H9 (cell line): ENCODE measurements around the gene TCEA3. TPM values are rescaled to one million over a fixed set of nuclear protein-coding genes. Genes with fewer than 3 reads are reported as not detected.
"Not testable (repeated sequence)": the region's sequence is repeated elsewhere in the genome, so short reads cannot be mapped to it uniquely, and the experiment has no call there.

ENCODE experiments used
- DNase-seq: peaks from one replicate; pipeline ENCODE4 v3.0.0-alpha.2; 2017
- H2AFZ ChIP-seq: one replicate; pipeline ENCODE4 v1.6.1; 2013; ENCODE audit warnings: mild to moderate bottlenecking, low read length, control low read depth, moderate library complexity
- H2AK5ac ChIP-seq: 2 replicates; pipeline ENCODE4 v1.6.1; 2013; ENCODE audit warnings: low read length, control low read depth, mixed read lengths; ENCODE audit not compliant: insufficient read length
- H2BK120ac ChIP-seq: one replicate; pipeline ENCODE4 v1.6.1; 2013; ENCODE audit warnings: low read depth, mild to moderate bottlenecking, low read length, control low read depth, inconsistent platforms; ENCODE audit not compliant: poor library complexity, severe bottlenecking
- H2BK12ac ChIP-seq: 2 replicates; pipeline ENCODE4 v1.6.1; 2013; ENCODE audit warnings: low read length, control low read depth, mixed read lengths, low read depth; ENCODE audit not compliant: insufficient read length
- H2BK15ac ChIP-seq: 2 replicates; pipeline ENCODE4 v1.6.1; 2013; ENCODE audit warnings: low read depth, low read length, control low read depth
- H2BK20ac ChIP-seq: one replicate; pipeline ENCODE4 v1.6.1; 2013; ENCODE audit warnings: low read depth, mild to moderate bottlenecking, low read length, control low read depth, inconsistent platforms; ENCODE audit not compliant: poor library complexity, severe bottlenecking
- H2BK5ac ChIP-seq: 2 replicates; pipeline ENCODE4 v1.6.1; 2013; ENCODE audit warnings: low read length, control low read depth, mixed read lengths; ENCODE audit not compliant: insufficient read length
- H3K14ac ChIP-seq: 2 replicates; pipeline ENCODE4 v1.6.1; 2013; ENCODE audit warnings: low read length, control low read depth; ENCODE audit not compliant: insufficient read depth
- H3K18ac ChIP-seq: 2 replicates; pipeline ENCODE4 v1.6.1; 2013; ENCODE audit warnings: low read depth, mild to moderate bottlenecking, mixed read lengths, low read length, control low read depth; ENCODE audit not compliant: insufficient read length
- H3K23ac ChIP-seq: 2 replicates; pipeline ENCODE4 v1.6.1; 2013; ENCODE audit warnings: low read length, control low read depth, mixed read lengths, low read depth; ENCODE audit not compliant: insufficient read length
- H3K23me2 ChIP-seq: 2 replicates; pipeline ENCODE4 v1.6.1; 2013; ENCODE audit warnings: low read depth, mild to moderate bottlenecking, mixed read lengths, low read length, control low read depth; ENCODE audit not compliant: insufficient read length, poor library complexity, severe bottlenecking
- H3K27ac ChIP-seq: 2 replicates; pipeline ENCODE4 v1.5.1; 2013; ENCODE audit warnings: low read length, control low read depth, mixed read lengths, low read depth; ENCODE audit not compliant: insufficient read length
- H3K27me3 ChIP-seq: 2 replicates; pipeline ENCODE4 v1.6.1; 2013; ENCODE audit warnings: low read length, control low read depth, inconsistent platforms; ENCODE audit not compliant: insufficient read depth
- H3K4ac ChIP-seq: 2 replicates; pipeline ENCODE4 v1.6.1; 2013; ENCODE audit warnings: low read depth, mild to moderate bottlenecking, control low read depth, inconsistent platforms, low read length, moderate library complexity
- H3K4me1 ChIP-seq: 2 replicates; pipeline ENCODE4 v1.6.1; 2013; ENCODE audit warnings: low read length, control low read depth, inconsistent platforms; ENCODE audit not compliant: insufficient read depth
- H3K4me2 ChIP-seq: 2 replicates; pipeline ENCODE4 v1.6.1; 2013; ENCODE audit warnings: low read length, control low read depth, mixed read lengths; ENCODE audit not compliant: insufficient read length, insufficient read depth
- H3K56ac ChIP-seq: 2 replicates; pipeline ENCODE4 v1.6.1; 2013; ENCODE audit warnings: low read depth, mild to moderate bottlenecking, mixed read lengths, low read length, control low read depth; ENCODE audit not compliant: insufficient read length
- H3K79me1 ChIP-seq: 2 replicates; pipeline ENCODE4 v1.6.1; 2013; ENCODE audit warnings: low read depth, mild to moderate bottlenecking, moderate library complexity, low read length, control low read depth, inconsistent platforms; ENCODE audit not compliant: insufficient read depth, poor library complexity, severe bottlenecking
- H3K79me2 ChIP-seq: 2 replicates; pipeline ENCODE4 v1.6.1; 2013; ENCODE audit warnings: low read length, control low read depth, inconsistent platforms; ENCODE audit not compliant: insufficient read depth
- H3K9ac ChIP-seq: 2 replicates; pipeline ENCODE4 v1.6.1; 2013; ENCODE audit warnings: low read length, control low read depth, mixed read lengths; ENCODE audit not compliant: insufficient read length; ENCODE audit errors: extremely low read depth
- H3K9me3 ChIP-seq: one replicate; pipeline ENCODE4 v1.6.1; 2013; ENCODE audit warnings: low read depth, low read length, inconsistent platforms; ENCODE audit not compliant: control insufficient read depth
- H3T11ph ChIP-seq: one replicate; pipeline ENCODE4 v1.6.1; 2013; ENCODE audit warnings: mild to moderate bottlenecking, low read length, control low read depth, inconsistent platforms
- H4K20me1 ChIP-seq: one replicate; pipeline ENCODE4 v1.6.1; 2013; ENCODE audit not compliant: control insufficient read depth, insufficient read length, insufficient read depth
- H4K5ac ChIP-seq: 2 replicates; pipeline ENCODE4 v1.6.1; 2013; ENCODE audit warnings: low read depth, mild to moderate bottlenecking, mixed read lengths, low read length, control low read depth; ENCODE audit not compliant: insufficient read length
- H4K8ac ChIP-seq: replicated peaks from 2 replicates; pipeline ENCODE4 v1.6.1; 2013; ENCODE audit warnings: low read length, control low read depth, mixed read lengths, low read depth; ENCODE audit not compliant: insufficient read length
- H4K91ac ChIP-seq: 2 replicates; pipeline ENCODE4 v1.6.1; 2013; ENCODE audit warnings: low read depth, mild to moderate bottlenecking, moderate library complexity, mixed read lengths, low read length, control low read depth; ENCODE audit not compliant: insufficient read length
- H3K27ac Mint-ChIP-seq, 3 experiments: 2 replicates in 2 of 3; 3 replicates in 1 of 3; pipeline ENCODE4 v1.8.0; 2020 to 2021; ENCODE audit warnings: mixed read lengths in 3 of 3, mild to moderate bottlenecking in 1 of 3, moderate library complexity in 1 of 3
- H3K27me3 Mint-ChIP-seq: 2 replicates; pipeline ENCODE4 v1.8.0; 2021; ENCODE audit warnings: low read depth, mild to moderate bottlenecking, moderate library complexity, mixed read lengths
- H3K36me3 Mint-ChIP-seq, 3 experiments: 2 replicates in 2 of 3; 3 replicates in 1 of 3; pipeline ENCODE4 v1.8.0; 2020 to 2021; ENCODE audit warnings: low read depth in 3 of 3, mixed read lengths in 3 of 3; ENCODE audit not compliant: insufficient read depth in 1 of 3
- H3K4me1 Mint-ChIP-seq, 2 experiments: 2 replicates each; pipeline ENCODE4 v1.8.0; 2020; ENCODE audit warnings: mixed read lengths in 2 of 2
- H3K4me3 Mint-ChIP-seq, 2 experiments: 2 replicates in 1 of 2; 3 replicates in 1 of 2; pipeline ENCODE4 v1.8.0; 2020 to 2021; ENCODE audit warnings: mild to moderate bottlenecking in 2 of 2, mixed read lengths in 2 of 2, moderate library complexity in 1 of 2
- H3K9me3 Mint-ChIP-seq, 2 experiments: 2 replicates in 1 of 2; 3 replicates in 1 of 2; pipeline ENCODE4 v1.8.0; 2020; ENCODE audit warnings: mild to moderate bottlenecking in 2 of 2, mixed read lengths in 2 of 2, moderate library complexity in 1 of 2
- CTCF ChIP-seq: fragments of 200-600 bp; sonication (generic); conservative IDR thresholded peaks from 3 replicates; pipeline ENCODE4 v1.8.0; 2021; ENCODE audit warnings: antibody characterized with exemption, mild to moderate bottlenecking
- WGBS: extraction: QIAGEN DNeasy Blood & Tissue Kit; methylation state at CpG from one replicate; pipeline ENCODE4 v1.1.7; 2013; ENCODE audit warnings: missing lambda C conversion rate, low lambda C conversion rate, mixed read lengths; ENCODE audit not compliant: insufficient read length; ENCODE audit errors: extremely low coverage; 5-methylcytosine and 5-hydroxymethylcytosine counted together
- total RNA-seq: library from RNA; stranded (reverse); gene quantifications from 2 replicates; pipeline ENCODE4 v1.2.1, GENCODE V29; 2021

Gene TCEA3
- total RNA-seq, 1 experiment from 2014 or later: 0.37 TPM

DNA sequence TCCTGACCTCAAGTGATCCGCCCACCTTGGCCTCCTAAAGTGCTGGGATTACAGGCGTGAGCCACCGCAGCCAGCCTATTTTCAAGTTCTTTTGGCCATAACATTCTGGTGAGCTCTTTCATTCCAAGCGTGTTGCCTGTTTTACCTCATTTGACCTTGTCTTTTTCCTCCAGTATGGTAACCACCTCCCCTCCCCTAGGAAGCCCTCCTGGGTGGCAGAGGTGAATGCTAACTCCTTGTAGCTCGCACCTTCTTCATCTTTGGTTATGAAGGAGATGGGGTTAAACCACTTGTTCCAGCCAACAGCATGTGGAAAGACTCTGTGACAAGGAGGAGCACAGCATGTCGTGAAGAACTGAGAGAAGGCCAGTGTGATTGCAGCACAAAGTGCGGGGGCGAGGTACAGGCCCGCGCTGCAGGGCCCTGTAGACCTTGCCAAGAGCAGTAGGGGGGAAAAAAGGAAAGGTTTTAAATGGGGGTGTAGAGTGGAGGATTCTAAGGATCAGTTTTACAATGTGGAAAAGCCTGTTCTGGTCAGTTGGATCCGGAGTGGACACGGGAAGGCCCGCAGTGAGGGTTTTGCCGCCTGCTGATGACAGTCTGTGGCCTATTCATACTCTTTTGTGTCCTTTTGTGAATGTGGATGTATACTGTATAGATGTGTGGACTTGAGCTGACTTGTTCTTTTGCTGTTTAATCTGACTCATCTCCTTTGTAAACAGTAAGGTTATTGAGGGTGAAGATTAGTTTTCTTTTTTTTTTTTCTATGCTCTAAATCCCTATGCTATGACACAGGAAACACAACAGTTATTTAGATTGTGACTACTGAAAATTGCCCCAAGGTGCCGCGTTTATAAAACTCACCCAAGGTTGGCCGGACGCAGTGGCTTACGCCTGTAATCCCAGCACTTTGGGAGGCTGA lies 47.4 kb downstream of the TCEA3 start:
- Histone ChIP-seq H2BK12ac (no peak overlapping the region), H3K4me1 (no peaks in the 10 kb centered on the region; the same call in 1 of the 2 replicates), H3K23ac (no peak overlapping the region), H4K20me1 (no peaks in the 10 kb centered on the region), H3K27ac (no peak overlapping the region), H3K23me2 (no peaks in the 10 kb centered on the region), H4K91ac (no peak overlapping the region), H4K5ac (no peak overlapping the region), H3K79me1 (no peaks in the 10 kb centered on the region), H2AFZ (no peak overlapping the region), H3T11ph (no peak overlapping the region), H3K14ac (no peak overlapping the region), H2BK120ac (no peak overlapping the region), H2AK5ac (no peak overlapping the region), H2BK15ac (no peak overlapping the region), H3K4me2 (no peak overlapping the region), H3K9ac (no peak overlapping the region), H3K18ac (no peak overlapping the region), H3K9me3 (no peaks in the 10 kb centered on the region), H3K27me3 (peaks cover 40% of the 10 kb centered on the region), H3K79me2 (no peaks in the 10 kb centered on the region), H2BK20ac (no peak overlapping the region), H2BK5ac (no peak overlapping the region), H3K4ac (no peak overlapping the region), H4K8ac (no peak overlapping the region), H3K56ac (no peak overlapping the region)
- DNase-seq: no peak
- H3K4me1 Mint-ChIP-seq: peaks cover 5 to 8% of the 10 kb centered on the region in 2 experiments
- no peak overlapping the region for H3K4me3 Mint-ChIP-seq
- no peak overlapping the region for H3K27ac Mint-ChIP-seq
- no CpG with 5 or more reads among the region's 19 CpGs for WGBS
- H3K9me3 Mint-ChIP-seq: no peaks in the 10 kb centered on the region; a peak in 1 of 5 replicates
- no peak for TF ChIP-seq CTCF
- H3K27me3 Mint-ChIP-seq: no peaks in the 10 kb centered on the region
- no peaks in the 10 kb centered on the region for H3K36me3 Mint-ChIP-seq

GRCh38 chr1:23374079-23374735 lies 50.3 kb downstream of the TCEA3 start:
- H3T11ph ChIP-seq, H3K36me3 Mint-ChIP-seq, H3K9me3 Mint-ChIP-seq, H3K4me3 Mint-ChIP-seq, DNase-seq, H2AFZ ChIP-seq, H2BK120ac ChIP-seq, H2BK5ac ChIP-seq, H3K23me2 ChIP-seq, H3K4me2 ChIP-seq, H4K20me1 ChIP-seq, H3K9ac ChIP-seq, H3K4me1 ChIP-seq, H3K79me1 ChIP-seq, H3K27ac ChIP-seq, H2BK15ac ChIP-seq, H3K27me3 Mint-ChIP-seq, H2BK20ac ChIP-seq, H3K18ac ChIP-seq, H3K4ac ChIP-seq, H3K56ac ChIP-seq, H4K91ac ChIP-seq, H2AK5ac ChIP-seq, H3K9me3 ChIP-seq, H3K79me2 ChIP-seq, H3K14ac ChIP-seq, H4K5ac ChIP-seq, H3K23ac ChIP-seq, H2BK12ac ChIP-seq, H3K27ac Mint-ChIP-seq, H4K8ac ChIP-seq: not testable (repeated sequence)
- H3K4me1 Mint-ChIP-seq: peaks cover 26 to 32% of the 10 kb centered on the region in 2 experiments
- H3K27me3 ChIP-seq: peaks cover 58% of the 10 kb centered on the region
- WGBS: no CpG with 5 or more reads among the region's 12 CpGs
